ENCODE data around the gene PTPN3.
A peak's percentile ranks its signal among the peaks of the same experiment; 100 is the strongest.

PTPN3 gene

GRCh38 chr9:109403116-109403515 is 95.0 kb downstream of the PTPN3 start:
- FAIRE-seq, result no peak
- DNase-seq (ENCODE audit: insufficient read length), result no peak
- no peak for TF ChIP-seq POLR2A (IDR thresholded peaks at IDR 0.05; ENCODE audit: low read depth, low read length)
- no peak for TF ChIP-seq POLR2AphosphoS5 (IDR thresholded peaks at IDR 0.05; ENCODE audit: low read depth, low read length)
- TF ChIP-seq TAF1 (IDR thresholded peaks at IDR 0.05; ENCODE audit: borderline replicate concordance, low read depth, low read length), result no peak

- DNase-seq (ENCODE audit: insufficient read length), result no peak
- TF ChIP-seq TAF1 (IDR thresholded peaks at IDR 0.05; ENCODE audit: borderline replicate concordance, low read depth, low read length) (no peak), POLR2A (IDR thresholded peaks at IDR 0.05; ENCODE audit: low read depth, low read length) (no peak), POLR2AphosphoS5 (IDR thresholded peaks at IDR 0.05; ENCODE audit: low read depth, low read length) (no peak)
- peak; percentile 78 for FAIRE-seq
Observed at GRCh38 chr9:109401990-109402318, 96.2 kb downstream of the PTPN3 start.

- TF ChIP-seq POLR2AphosphoS5 (IDR thresholded peaks at IDR 0.05; ENCODE audit: low read depth, low read length) (no peak), POLR2A (IDR thresholded peaks at IDR 0.05; ENCODE audit: low read depth, low read length) (no peak), TAF1 (IDR thresholded peaks at IDR 0.05; ENCODE audit: borderline replicate concordance, low read depth, low read length) (no peak)
- DNase-seq (ENCODE audit: insufficient read length) (peak; percentile 37), FAIRE-seq (peak; percentile 97)
Observed at GRCh38 chr9:109401169-109401989, 96.7 kb downstream of the PTPN3 start.

GRCh38 chr9:109399258-109399767 is 98.8 kb downstream of the PTPN3 start:
- TF ChIP-seq TAF1 (IDR thresholded peaks at IDR 0.05; ENCODE audit: borderline replicate concordance, low read depth, low read length) (no peak), POLR2AphosphoS5 (IDR thresholded peaks at IDR 0.05; ENCODE audit: low read depth, low read length) (no peak), POLR2A (IDR thresholded peaks at IDR 0.05; ENCODE audit: low read depth, low read length) (no peak)
- FAIRE-seq (peak; percentile 88), DNase-seq (ENCODE audit: insufficient read length) (no peak)

GRCh38 chr9:109391176-109391575 is 106.9 kb downstream of the PTPN3 start:
- FAIRE-seq (no peak), DNase-seq (ENCODE audit: insufficient read length) (no peak)
- no peak for TF ChIP-seq POLR2AphosphoS5 (IDR thresholded peaks at IDR 0.05; ENCODE audit: low read depth, low read length)
- TF ChIP-seq POLR2A (IDR thresholded peaks at IDR 0.05; ENCODE audit: low read depth, low read length), result no peak
- TF ChIP-seq TAF1 (IDR thresholded peaks at IDR 0.05; ENCODE audit: borderline replicate concordance, low read depth, low read length), result no peak

GRCh38 chr9:109387856-109388255 is 110.3 kb downstream of the PTPN3 start:
- FAIRE-seq, result no peak
- TF ChIP-seq POLR2AphosphoS5 (IDR thresholded peaks at IDR 0.05; ENCODE audit: low read depth, low read length), result no peak
- TF ChIP-seq TAF1 (IDR thresholded peaks at IDR 0.05; ENCODE audit: borderline replicate concordance, low read depth, low read length), result no peak
- no peak for TF ChIP-seq POLR2A (IDR thresholded peaks at IDR 0.05; ENCODE audit: low read depth, low read length)

GRCh38 chr9:109387206-109387605 is 110.9 kb downstream of the PTPN3 start:
- FAIRE-seq, result no peak

More at GRCh38 chr9:109387856-109388255, 110.3 kb downstream of the PTPN3 start:
- DNase-seq (ENCODE audit: insufficient read length), result no peak

GRCh38 chr9:109385499-109385898 is 112.6 kb downstream of the PTPN3 start:
- FAIRE-seq (no peak), DNase-seq (ENCODE audit: insufficient read length) (no peak)
- TF ChIP-seq TAF1 (IDR thresholded peaks at IDR 0.05; ENCODE audit: borderline replicate concordance, low read depth, low read length), result no peak

More at GRCh38 chr9:109387206-109387605, 110.9 kb downstream of the PTPN3 start:
- no peak for DNase-seq (ENCODE audit: insufficient read length)
- TF ChIP-seq POLR2AphosphoS5 (IDR thresholded peaks at IDR 0.05; ENCODE audit: low read depth, low read length) (no peak), POLR2A (IDR thresholded peaks at IDR 0.05; ENCODE audit: low read depth, low read length) (no peak), TAF1 (IDR thresholded peaks at IDR 0.05; ENCODE audit: borderline replicate concordance, low read depth, low read length) (no peak)

- no peak for DNase-seq (ENCODE audit: insufficient read length)
- no peak for TF ChIP-seq POLR2A (IDR thresholded peaks at IDR 0.05; ENCODE audit: low read depth, low read length)
- no peak for TF ChIP-seq TAF1 (IDR thresholded peaks at IDR 0.05; ENCODE audit: borderline replicate concordance, low read depth, low read length)
- TF ChIP-seq POLR2AphosphoS5 (IDR thresholded peaks at IDR 0.05; ENCODE audit: low read depth, low read length), result no peak
- FAIRE-seq, result no peak
Observed at GRCh38 chr9:109383947-109384346, 114.2 kb downstream of the PTPN3 start.

GRCh38 chr9:109383356-109383755 is 114.8 kb downstream of the PTPN3 start:
- DNase-seq (ENCODE audit: insufficient read length) (no peak), FAIRE-seq (no peak)
- TF ChIP-seq TAF1 (IDR thresholded peaks at IDR 0.05; ENCODE audit: borderline replicate concordance, low read depth, low read length), result no peak
- no peak for TF ChIP-seq POLR2AphosphoS5 (IDR thresholded peaks at IDR 0.05; ENCODE audit: low read depth, low read length)
- no peak for TF ChIP-seq POLR2A (IDR thresholded peaks at IDR 0.05; ENCODE audit: low read depth, low read length)

GRCh38 chr9:109382585-109382984 is 115.5 kb downstream of the PTPN3 start:
- TF ChIP-seq POLR2A (IDR thresholded peaks at IDR 0.05; ENCODE audit: low read depth, low read length) (no peak), POLR2AphosphoS5 (IDR thresholded peaks at IDR 0.05; ENCODE audit: low read depth, low read length) (no peak), TAF1 (IDR thresholded peaks at IDR 0.05; ENCODE audit: borderline replicate concordance, low read depth, low read length) (no peak)
- DNase-seq (ENCODE audit: insufficient read length) (no peak), FAIRE-seq (no peak)

GRCh38 chr9:109382182-109382581 is 115.9 kb downstream of the PTPN3 start:
- TF ChIP-seq POLR2AphosphoS5 (IDR thresholded peaks at IDR 0.05; ENCODE audit: low read depth, low read length), result no peak
- TF ChIP-seq TAF1 (IDR thresholded peaks at IDR 0.05; ENCODE audit: borderline replicate concordance, low read depth, low read length), result no peak
- TF ChIP-seq POLR2A (IDR thresholded peaks at IDR 0.05; ENCODE audit: low read depth, low read length), result no peak
- DNase-seq (ENCODE audit: insufficient read length), result no peak
- no peak for FAIRE-seq

Measured in GM12892 (cell line).